Activated CD4-positive, alpha-beta T cell treated with anti-CD3 and anti-CD28 coated beads, Interleukin-2, amount 50 U/mL, for 4 hours (primary cell): Measurements from ENCODE around the gene ADRA2C.

Experiments
- DNase-seq, 2 experiments: peaks; one replicate each; pipeline ENCODE4 v3.0.0-alpha.2; 2020

The ADRA2C gene

DNA sequence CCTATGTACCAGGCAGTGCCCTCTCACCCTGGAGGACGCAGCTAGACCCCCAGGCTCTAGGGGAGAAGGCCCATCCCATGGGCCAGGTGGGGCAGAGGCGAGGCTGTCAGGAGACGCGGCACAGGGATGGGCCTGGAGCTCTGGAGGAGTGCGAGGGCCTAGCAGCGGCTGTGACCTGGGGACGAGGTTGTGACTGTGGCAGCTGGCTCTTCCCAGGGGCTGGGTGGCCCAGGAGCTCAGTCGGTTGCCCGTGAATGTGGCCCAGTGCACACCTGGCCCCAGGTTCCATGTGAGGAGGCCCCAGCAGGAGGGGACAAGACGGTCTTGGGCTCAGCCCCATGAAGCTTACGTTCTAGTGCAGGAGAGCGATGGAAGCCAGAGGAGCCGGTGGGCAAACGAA is 31.0 kb upstream of the ADRA2C start:
- no peak for DNase-seq

DNA sequence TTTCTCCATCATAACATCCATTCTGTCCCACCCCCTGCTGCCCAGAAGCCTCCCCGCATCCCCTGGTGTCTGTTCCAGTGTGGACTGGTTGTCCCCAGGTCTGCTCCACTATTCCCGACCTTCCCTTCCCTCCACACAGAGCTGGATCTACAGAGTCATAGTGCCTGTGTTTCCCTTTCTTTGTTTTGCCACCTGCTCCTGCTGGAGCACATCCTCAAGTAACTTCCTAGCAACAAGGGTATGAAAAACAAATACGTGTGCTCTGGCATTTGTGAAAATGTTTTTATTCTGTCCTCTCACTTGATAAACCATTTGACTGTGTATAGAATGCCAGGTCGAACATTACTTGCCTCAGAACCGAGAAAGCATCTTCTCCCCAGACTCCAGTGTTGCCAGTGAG is 29.9 kb upstream of the ADRA2C start:
- no peak for DNase-seq

DNA sequence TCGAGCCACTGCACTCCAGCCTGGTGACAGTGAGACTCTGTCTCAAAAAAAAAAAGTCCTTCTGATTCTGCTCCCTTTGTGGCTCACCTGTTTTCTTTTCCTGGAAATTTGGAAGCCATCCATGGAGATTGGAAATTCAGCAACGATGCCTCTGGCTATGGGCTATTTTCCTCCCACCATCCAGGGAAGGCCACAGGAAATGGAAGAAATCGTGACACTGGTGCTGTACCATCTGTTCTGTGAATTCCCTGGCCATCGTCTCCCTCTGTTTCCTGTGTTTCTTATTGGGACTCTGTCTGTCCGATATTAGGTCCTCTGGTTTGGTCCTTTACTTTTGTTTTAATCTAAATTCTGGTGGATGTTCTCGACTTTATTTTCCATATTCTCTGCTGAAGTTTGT is 29.4 kb upstream of the ADRA2C start:
- DNase-seq = no peak

DNA sequence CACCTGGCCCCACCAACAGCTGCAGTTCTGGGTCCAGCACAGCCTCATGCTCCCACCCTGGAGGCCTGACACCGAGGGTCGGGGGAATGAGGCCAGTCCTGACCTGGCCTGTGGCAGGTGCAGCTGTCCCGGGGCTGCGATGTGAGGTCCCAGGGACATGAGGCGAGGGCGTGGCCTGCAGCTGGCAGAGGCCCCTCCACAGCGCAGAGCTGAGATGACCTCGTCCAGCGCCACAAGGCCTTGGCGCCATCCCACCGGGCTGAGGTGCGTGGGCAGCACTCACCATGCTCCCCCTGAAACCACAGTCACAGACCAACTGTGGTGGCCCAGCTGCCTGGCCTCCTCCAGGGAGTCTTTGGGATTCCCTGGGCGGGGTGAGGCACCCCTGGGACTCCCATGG is 26.6 kb upstream of the ADRA2C start:
- no peak for DNase-seq

DNA sequence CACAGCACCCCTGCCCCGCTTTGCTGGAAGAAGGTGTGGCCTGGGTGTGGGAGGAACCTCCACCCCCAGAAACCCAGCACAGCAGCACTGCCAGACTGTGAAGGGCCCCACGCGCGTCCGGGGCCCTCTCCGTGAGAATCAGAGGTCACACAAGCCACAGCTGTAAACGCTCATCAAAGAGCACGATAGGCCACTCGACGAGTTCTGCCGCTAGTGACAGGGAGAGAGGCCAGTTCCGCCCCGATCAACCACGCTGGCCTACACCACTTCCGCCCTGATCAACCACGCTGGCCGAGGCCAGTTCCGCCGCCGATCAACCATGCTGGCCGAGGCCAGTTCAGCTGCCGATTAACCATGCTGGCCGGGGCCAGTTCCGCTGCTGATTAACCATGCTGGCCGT is 25.9 kb upstream of the ADRA2C start:
- no peak for DNase-seq

DNA sequence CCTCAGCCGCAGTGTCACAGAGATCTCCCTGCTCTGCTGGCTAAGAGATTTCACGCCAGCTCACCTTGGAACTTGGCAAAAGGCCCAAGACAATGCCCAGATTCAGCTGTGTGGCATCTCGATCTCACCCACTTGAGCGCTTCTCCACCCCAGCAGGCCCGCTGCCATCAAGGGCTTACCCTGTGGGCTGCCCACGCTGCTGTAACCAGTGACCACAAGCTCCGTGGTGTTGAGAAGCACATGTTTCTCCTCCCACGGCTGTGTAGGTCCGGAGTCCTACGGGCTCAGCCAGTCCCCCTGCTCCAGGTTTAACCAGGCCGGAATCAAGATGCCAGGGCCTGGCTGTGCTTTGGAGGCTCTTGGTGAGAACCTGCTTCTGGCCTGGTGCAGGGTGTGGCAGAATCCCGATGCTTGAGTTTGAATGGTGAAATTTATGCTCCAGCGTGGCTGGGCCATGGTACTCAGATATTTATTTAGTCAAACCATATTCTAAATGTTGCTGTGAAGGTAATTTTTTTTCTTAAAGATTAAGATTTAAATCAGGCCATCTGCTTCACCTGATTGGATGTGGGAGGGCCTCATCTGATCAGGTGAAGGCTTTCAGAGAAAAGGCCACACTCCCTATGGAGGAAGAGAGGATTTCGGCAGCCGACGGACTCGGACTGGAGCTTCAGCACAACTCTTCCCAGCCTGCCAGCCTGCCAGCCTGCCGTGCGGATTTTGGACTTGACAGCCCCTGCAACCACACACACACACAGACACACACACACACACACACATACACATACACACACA is 24.8 kb upstream of the ADRA2C start:
- DNase-seq = no peak

DNA sequence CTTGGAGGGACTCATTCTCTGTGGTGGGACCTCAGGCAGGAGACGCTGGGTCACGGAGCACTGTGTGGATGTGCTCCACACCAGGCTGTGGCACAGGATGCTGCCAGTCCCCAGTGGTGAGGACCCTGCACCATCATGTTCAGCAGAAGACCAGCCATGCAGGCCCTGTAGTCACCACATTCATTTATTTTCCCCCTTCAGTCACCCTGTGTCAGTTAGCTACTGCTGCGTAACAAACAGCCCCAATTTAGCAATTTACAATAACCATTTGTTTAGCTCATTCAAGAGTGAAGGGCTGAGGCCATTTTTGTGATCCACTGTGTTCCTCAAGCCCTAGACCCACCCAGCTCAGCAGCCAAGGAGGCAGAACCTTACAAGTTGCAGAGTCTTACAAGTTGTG is 23.6 kb upstream of the ADRA2C start:
- no peak for DNase-seq

DNA sequence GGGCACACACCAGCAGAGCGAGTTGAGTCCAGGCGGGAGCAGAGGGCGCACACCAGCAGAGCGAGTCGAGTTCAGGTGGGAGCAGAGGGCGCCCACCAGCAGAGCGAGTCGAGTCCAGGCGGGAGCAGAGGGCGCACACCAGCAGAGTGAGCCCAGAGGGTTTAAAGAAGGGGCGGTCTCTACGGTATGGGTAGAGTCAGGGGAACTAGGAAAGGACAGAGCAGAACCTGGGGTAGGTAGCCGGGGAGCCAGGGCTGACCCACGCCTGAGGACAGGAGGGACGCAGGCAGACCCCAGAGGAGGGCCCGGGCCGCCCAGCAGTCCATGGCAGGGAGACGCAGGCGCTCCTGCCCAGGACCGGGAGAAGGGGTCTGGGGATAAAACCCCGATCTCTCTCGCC is 22.0 kb upstream of the ADRA2C start:
- DNase-seq = no peak

DNA sequence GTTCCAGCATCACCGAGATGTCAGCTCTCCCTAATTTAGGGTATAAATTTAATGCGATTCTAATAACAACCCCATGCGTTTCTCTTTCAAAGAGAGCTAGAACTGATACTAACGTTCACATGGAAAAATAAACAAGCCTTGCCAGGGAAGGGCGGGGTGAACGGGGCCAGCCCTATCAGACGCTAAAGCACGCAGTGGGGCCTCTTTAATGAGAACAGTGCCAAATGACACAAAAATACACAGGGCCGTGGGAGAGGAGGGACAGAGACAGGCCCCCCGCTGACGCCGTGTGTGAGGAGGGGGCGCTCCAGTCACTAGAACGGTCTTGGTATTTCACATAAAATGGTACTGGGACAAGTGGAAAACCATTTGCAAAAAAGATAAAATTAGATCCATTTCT is 21.3 kb upstream of the ADRA2C start:
- no peak for DNase-seq

DNA sequence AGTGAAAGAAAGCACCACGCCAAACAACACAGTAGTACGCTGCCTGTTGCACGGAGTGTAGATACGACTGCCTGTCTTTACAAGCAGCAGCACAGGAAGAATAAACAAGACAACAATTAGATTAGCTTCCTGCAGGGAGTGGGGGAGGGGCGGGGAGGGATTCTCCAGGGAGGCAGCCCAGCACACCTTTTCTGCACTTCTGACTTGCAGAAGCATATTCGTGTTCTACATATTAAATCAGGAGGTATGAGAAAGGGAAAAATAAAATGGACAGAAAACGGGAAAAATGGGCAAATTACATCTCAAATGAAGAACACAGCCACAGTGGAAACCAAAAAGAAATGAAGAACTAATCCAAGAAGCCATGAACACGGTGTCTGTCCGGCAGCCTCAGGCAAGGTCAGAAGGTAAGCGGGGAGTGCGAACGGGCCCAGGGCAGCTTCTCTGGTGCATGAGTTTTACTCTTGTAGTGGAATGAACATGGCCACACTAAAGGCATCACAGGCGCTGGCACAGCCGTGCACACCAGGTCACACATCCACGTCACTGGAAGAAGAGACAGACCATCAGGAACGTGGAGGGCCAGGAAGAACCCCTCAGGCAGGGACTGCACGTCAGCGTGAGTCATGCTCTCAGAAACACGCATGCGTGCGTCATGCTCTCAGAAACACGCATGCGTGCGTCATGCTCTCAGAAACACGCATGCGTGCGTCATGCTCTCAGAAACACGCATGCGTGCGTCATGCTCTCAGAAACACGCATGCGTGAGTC is 20.1 kb upstream of the ADRA2C start:
- DNase-seq = no peak

DNA sequence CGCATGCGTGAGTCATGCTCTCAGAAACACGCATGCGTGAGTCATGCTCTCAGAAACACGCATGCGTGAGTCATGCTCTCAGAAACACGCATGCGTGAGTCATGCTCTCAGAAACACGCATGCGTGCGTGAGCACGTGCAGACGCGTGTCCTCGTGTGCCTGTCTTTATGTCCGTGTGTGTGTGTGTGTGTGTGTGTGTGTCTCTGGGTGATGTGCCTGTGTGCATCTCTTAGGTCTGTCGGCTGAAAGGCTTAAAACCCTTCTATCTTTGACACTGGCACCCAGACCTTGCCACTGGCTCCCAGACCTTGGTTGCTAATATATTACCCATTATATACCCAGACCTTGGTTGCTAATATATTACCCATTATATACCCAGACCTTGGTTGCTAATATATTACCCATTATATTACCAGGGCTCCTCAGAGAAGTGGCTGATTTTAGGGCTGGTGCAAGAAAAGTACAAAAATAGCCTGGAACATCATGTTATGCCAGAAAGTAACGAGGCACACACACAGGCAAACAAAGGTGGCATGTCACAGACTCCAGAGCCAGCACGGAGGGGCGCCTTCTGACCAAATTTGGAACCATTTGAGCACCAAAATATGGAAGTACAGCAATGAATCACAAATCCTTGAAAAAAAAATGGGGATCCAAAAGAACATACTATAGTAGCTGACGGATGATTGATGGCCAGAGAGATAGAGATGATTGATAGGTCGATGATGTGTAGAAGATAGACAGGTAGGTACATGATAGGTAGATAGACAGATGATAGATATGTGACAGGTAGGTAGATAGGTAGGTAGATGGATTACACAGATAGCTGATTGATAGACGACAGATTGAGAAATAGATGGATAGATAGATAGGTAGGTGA is 19.2 kb upstream of the ADRA2C start:
- no peak for DNase-seq

DNA sequence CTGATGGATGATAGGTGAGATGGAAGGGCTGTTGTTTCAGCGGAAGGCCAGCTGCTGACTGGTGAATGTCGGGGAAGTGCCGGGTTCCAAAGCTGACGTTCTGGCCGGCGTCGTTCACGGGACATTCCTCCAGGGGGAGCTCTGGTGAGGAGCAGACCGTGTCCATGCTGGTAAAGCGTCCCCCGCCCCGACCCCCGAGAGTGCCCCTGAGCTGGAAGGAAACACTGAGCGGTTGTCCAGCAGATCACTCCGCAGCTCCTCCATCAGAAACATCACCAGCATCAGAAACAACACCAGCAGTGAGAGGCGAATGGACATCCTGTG is 18.6 kb upstream of the ADRA2C start:
- no peak for DNase-seq

DNA sequence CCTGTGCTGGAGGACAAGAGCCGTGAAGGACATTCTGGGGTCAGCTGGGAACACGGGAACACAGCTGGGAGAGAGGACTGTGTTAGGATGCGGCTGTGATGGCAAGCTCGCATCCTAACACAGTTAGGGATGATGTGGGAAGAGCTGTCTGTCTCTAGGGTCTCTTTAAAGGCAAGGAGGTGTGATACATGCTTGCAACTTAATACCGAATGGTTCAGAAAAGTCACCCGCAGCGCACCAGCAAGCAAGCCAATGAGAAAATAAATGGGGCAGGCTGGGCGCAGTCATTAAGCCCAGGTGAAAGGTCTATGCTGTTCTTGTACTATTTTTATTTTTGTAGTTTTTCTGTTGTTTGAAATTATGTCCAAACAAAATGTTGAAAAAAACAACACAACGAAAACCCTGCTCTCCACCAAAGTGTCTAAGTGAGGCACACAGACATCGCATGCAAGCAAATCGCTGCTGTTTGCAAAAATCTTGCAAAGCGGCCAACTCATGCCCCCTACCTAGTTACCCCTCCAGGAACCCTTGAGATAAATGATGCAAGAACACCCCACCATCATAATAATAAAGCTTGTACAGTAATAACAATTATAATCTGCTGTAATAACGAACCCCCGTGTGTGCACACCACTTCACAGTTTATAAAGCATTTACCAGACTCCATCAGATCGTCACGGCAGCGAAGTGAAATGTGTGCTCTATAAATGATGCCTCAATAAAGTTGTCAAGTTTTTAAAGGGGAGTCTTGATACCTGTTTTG is 17.9 kb upstream of the ADRA2C start:
- no peak for DNase-seq

DNA sequence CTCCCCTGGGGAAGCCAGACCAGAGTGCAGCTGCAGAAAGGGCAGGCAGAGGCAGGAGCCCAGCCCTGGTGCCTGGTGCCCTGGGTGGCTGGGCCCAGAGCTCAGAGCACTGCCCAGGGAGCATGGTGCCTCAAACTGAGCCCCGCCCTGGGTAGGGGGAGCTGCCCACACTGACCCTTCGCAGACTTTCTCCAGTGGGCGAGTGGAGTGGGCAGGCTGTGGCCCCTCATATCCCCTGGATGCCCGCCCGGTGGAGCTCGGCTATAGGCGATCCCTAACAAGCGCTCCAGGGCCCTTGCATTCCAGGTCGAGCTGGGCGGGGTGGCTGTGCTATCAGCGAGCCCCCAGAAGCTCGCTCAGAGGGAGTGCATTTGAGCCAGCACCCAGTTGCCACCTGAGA is 17.1 kb upstream of the ADRA2C start:
- DNase-seq = no peak

DNA sequence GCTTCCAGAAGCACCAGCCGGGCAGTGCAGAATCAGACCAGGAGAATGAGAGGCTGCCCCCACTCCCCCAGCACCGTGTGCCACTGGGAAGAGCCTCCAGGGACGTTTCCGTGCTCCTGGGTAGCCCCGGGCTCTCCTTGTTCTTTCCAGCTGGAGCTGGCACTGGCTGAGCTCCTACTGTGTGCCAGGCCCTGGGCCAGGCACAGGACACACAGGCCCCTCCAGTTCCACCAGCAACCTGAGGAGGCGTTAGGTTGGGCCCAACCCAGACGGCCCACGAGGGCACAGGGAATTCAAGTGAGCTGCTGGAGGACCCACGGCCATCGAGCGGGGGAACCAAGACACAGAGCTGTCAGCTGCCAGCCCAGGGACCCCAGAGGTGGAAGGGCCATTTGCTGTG is 15.9 kb upstream of the ADRA2C start:
- no peak for DNase-seq

DNA sequence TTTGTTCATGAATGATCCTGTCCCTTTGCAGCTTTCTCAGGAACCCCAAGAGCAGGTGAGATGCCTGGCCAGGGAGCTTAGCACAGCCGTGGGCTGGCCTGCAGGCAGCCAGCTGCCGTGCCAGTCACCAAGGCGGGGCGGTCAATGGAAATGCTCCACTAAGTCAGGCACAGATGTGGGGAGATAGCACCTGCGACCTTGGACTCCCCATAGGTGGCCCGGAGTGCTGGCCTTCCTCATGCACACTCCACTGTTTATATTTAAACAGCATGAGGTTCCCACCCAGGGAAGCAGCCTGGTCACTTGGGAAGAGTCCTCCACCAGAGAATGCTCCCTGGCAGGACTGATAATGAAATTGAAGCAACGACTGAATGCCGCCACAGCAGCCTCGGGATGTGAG is 14.2 kb upstream of the ADRA2C start:
- DNase-seq = no peak

DNA sequence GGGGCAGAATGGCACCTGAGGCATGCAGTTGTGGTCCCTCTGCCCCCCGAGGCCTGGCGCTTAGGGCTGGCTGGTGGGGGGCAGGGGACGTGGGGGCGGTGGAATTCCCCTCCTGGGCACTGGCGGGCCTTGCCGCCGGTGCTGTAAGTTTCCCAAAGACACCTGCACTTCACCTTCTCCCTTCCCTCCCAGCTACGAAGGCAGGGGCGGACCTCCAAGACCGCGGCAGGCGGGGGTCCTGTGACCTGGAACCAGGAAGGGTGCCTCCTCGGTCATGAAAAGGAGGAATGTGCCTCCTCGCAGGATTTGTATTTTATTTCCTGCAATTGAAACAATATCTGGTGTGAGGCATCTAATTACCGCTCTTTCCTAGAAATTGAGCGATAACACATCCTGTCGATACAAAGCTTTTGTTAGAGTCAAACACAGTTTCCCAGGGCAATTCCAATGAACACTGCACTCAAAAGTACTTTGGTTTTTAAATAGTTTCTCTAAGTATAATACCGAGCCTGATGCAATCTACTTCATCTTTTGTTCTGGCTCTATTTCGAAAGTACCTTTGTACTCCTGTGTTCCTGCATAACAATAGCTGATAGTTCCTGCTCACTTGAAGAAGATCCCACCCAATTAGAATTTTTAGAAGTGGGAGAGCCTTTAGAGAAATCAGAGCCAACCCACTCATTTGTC is 12.3 kb upstream of the ADRA2C start:
- DNase-seq = no peak

DNA sequence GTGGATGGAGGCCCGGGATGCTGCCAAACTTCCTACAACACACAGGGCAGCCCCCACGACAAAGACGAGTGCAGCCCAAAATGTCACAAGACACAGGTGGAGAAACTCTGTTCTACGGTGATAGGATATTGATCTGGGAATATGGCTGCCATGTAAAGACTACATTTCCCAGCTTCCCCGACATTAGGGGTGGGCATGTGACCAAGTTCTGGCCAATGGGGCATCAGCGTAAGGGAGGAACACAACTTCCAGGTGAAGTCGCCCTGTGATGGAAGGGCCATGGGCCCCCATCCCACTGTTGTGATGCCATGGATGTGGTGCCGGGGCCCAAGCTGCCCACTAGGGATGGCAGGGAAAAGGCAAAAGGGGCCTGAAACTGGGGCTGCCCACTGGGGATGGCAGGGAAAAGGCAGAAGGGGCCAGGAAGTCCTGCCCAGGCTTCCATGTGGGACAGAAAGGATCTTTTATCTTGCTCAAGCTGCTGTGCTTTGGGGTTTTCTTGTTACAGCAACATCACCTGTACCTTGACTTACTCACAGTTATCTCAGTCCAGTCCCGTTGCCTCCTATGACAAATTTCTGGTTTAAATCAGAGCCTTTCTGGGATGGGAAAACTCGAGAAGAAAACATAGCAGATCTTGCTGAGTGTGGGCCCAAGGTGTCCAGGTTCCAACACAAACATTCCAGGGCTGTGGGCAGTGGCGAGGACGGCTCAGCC is 9.7 kb upstream of the ADRA2C start:
- no peak for DNase-seq

DNA sequence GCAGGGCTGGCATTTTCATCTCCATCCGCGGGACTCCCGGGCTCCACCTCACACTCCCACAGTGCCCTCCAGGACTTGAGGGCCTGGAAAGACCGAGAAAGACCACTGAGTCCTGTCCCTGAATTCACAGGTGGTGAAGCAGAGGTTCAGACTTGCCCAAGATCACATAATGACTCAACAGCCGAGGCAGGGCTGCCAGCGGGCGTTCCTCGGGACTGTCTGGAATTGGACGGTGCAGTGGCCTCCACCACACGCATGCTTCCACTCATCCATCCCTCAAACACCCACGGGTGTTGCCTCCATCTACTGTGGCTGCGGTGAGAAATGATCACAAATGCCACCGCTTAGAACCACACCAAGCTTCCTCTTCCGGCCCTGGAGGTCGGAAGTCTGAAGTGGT is 6.9 kb upstream of the ADRA2C start:
- no peak for DNase-seq

DNA sequence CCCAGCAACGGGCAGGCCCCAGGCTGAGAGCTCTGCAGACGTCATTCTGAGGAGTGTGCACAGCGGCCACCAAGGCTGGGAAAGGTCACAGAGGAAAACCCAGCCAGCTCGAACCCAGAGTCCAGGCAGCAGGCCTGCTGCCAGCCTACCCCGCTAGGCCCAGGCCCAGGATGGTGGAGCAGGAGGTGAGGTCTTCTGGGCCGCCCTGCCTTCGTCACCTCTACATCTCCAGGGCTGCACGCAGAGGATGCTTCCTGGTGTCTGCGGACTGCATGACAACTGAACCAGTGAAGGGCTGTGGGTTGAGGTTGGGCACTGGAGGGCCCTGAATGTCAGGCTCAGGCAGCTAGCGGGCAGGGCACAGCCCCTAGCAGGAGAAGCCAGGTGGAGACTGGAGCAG is 5.8 kb upstream of the ADRA2C start:
- DNase-seq = no peak

DNA sequence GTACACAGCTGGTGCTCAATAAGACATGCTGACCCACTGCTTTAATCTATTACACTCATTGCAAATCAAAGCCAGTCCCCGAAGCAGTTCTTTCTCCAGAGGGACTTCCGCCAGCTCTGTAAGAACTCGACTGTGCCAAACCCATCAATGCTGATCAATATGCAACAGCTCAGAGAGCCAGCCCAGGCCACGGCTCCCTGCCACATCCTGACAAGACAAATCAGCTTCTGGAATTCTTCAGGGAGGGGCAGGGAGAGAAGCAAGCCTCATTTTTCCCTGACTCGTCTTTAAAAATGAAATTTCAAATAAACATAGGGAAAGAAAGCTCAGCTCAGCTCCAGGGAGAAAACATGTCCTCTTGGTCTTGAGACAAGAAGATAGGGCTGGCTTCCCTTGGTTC is 5.3 kb upstream of the ADRA2C start:
- DNase-seq = no peak

DNA sequence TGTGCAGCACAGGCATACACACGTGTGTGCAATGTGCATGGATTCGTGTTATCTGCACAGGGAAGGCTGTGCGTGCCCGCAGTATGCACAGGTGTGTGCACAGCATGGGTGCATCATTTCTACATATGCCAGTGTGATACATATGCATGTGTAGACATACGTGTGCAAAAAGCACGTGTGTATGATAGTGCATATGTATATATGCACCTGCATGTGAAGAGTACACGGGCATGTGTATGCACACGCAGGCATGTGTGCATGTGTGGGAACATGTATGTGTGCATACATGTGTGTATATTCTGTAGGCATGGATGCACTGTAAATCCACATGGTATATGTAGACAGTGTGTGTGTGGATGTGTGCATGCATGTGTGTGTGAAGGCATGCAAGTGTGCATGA is 3.9 kb upstream of the ADRA2C start:
- no peak for DNase-seq
